Measurements from ENCODE around the gene FOXN3.
"Not testable (repeated sequence)": the region's sequence is repeated elsewhere in the genome, so short reads cannot be mapped to it uniquely, and the experiment has no call there.

The FOXN3 gene

GRCh38 chr14:89228921-89229639 is 188.0 kb downstream of the FOXN3 start:
- DNase-seq (ENCODE audit: low spot score) = no peak

GRCh38 chr14:89227496-89227836 is 189.6 kb downstream of the FOXN3 start:
- no peak for DNase-seq (ENCODE audit: low spot score)

GRCh38 chr14:89226801-89227495 is 190.1 kb downstream of the FOXN3 start:
- DNase-seq (ENCODE audit: low spot score) = no peak

- no peak for DNase-seq (ENCODE audit: low spot score)
These were observed 191.4 kb downstream of the FOXN3 start for GRCh38 chr14:89225607-89226006.

- no peak for DNase-seq (ENCODE audit: low spot score)
These were observed 195.8 kb downstream of the FOXN3 start for GRCh38 chr14:89221109-89221810.

GRCh38 chr14:89219051-89219450 is 198.0 kb downstream of the FOXN3 start:
- DNase-seq (ENCODE audit: low spot score) = no peak

- no peak for DNase-seq (ENCODE audit: low spot score)
These were observed 199.1 kb downstream of the FOXN3 start for GRCh38 chr14:89217891-89218290.

- no peak for DNase-seq (ENCODE audit: low spot score)
These were observed 201.5 kb downstream of the FOXN3 start for GRCh38 chr14:89215531-89215930.

- DNase-seq (ENCODE audit: low spot score) = no peak
These were observed 201.9 kb downstream of the FOXN3 start for GRCh38 chr14:89215114-89215513.

- DNase-seq (ENCODE audit: low spot score) = no peak
These were observed 202.6 kb downstream of the FOXN3 start for GRCh38 chr14:89214221-89214965.

- DNase-seq (ENCODE audit: low spot score) = no peak
These were observed 204.4 kb downstream of the FOXN3 start for GRCh38 chr14:89212386-89213235.

GRCh38 chr14:89209558-89209957 is 207.5 kb downstream of the FOXN3 start:
- DNase-seq (ENCODE audit: low spot score) = no peak

GRCh38 chr14:89207925-89208328 is 209.1 kb downstream of the FOXN3 start:
- DNase-seq (ENCODE audit: low spot score) = no peak

- no peak for DNase-seq (ENCODE audit: low spot score)
These were observed 210.5 kb downstream of the FOXN3 start for GRCh38 chr14:89206389-89207031.

- no peak for DNase-seq (ENCODE audit: low spot score)
These were observed 211.8 kb downstream of the FOXN3 start for GRCh38 chr14:89205137-89205740.

- DNase-seq (ENCODE audit: low spot score) = no peak
These were observed 214.4 kb downstream of the FOXN3 start for GRCh38 chr14:89202413-89203190.

GRCh38 chr14:89201645-89202044 is 215.4 kb downstream of the FOXN3 start:
- no peak for DNase-seq (ENCODE audit: low spot score)

GRCh38 chr14:89199357-89199756 is 217.7 kb downstream of the FOXN3 start:
- not testable (repeated sequence) for DNase-seq (ENCODE audit: low spot score)

- no peak for DNase-seq (ENCODE audit: low spot score)
These were observed 218.3 kb downstream of the FOXN3 start for GRCh38 chr14:89198544-89199329.

Measured in LoVo (cell line).